Liver (tissue), 9 donors: ENCODE measurements around the gene FBXL15. TPM values are rescaled to one million over a fixed set of nuclear protein-coding genes. Genes with fewer than 3 reads are reported as not detected.

Experiments
- DNase-seq: peaks from one replicate; pipeline ENCODE4 v3.0.0-alpha.2; 2017; ENCODE audit warnings: low spot score
- H3K27ac ChIP-seq, 2 donors: one replicate each; pipeline ENCODE4 v1.7.0; 2013; ENCODE audit warnings: inconsistent platforms in 2 of 2, low read length in 2 of 2, control low read depth in 1 of 2, low read depth in 1 of 2, mild to moderate bottlenecking in 1 of 2
- H3K27me3 ChIP-seq, 4 donors: one replicate each; pipeline versions ENCODE4 v1.6.1 to v1.7.0; 2013; ENCODE audit warnings: low read length in 3 of 4, inconsistent platforms in 1 of 4, mild to moderate bottlenecking in 1 of 4, moderate library complexity in 1 of 4; ENCODE audit not compliant: control insufficient read depth in 4 of 4, insufficient read depth in 4 of 4
- H3K36me3 ChIP-seq, 4 donors: one replicate each; pipeline versions ENCODE4 v1.6.1 to v1.7.0; 2013; ENCODE audit warnings: low read length in 3 of 4, mild to moderate bottlenecking in 3 of 4, low read depth in 1 of 4, moderate library complexity in 1 of 4; ENCODE audit not compliant: control insufficient read depth in 4 of 4, insufficient read depth in 3 of 4
- H3K4me1 ChIP-seq, 4 donors: one replicate each; pipeline versions ENCODE4 v1.6.1 to v1.7.0; 2013; ENCODE audit warnings: low read length in 3 of 4, mild to moderate bottlenecking in 3 of 4, moderate library complexity in 1 of 4; ENCODE audit not compliant: control insufficient read depth in 4 of 4, insufficient read depth in 4 of 4
- H3K4me3 ChIP-seq, 3 donors: one replicate each; pipeline versions ENCODE4 v1.6.1 to v1.7.0; 2013; ENCODE audit warnings: low read length in 3 of 3, control low read depth in 1 of 3, low read depth in 1 of 3, mild to moderate bottlenecking in 1 of 3
- H3K9ac ChIP-seq, 2 donors: one replicate each; pipeline ENCODE4 v1.7.0; 2013; ENCODE audit warnings: low read length in 2 of 2, mild to moderate bottlenecking in 2 of 2, moderate library complexity in 2 of 2, control low read depth in 1 of 2, low read depth in 1 of 2
- H3K9me3 ChIP-seq, 4 donors: one replicate each; pipeline versions ENCODE4 v1.6.1 to v1.7.0; 2013; ENCODE audit warnings: low read length in 3 of 4; ENCODE audit not compliant: control insufficient read depth in 4 of 4
- EGR1 ChIP-seq, 2 donors: IDR thresholded peaks; 2 replicates each; pipeline ENCODE4 v1.6.1; 2016 to 2018; ENCODE audit warnings: antibody characterized with exemption in 2 of 2, low read depth in 2 of 2
- FOXA1 ChIP-seq: IDR thresholded peaks from 2 replicates; pipeline ENCODE4 v1.6.1; 2016; ENCODE audit warnings: antibody characterized with exemption
- FOXA2 ChIP-seq: IDR thresholded peaks from 2 replicates; pipeline ENCODE4 v1.6.1; 2016; ENCODE audit warnings: antibody characterized with exemption
- GABPA ChIP-seq, 2 donors: IDR thresholded peaks in 1 of 2; conservative IDR thresholded peaks in 1 of 2; 2 replicates each; pipeline ENCODE4 v1.6.1; 2016; ENCODE audit warnings: antibody characterized with exemption in 2 of 2, mild to moderate bottlenecking in 1 of 2, moderate library complexity in 1 of 2
- HNF4A ChIP-seq, 2 donors: conservative IDR thresholded peaks; 2 replicates each; pipeline ENCODE4 v1.6.1; 2016; ENCODE audit warnings: antibody characterized with exemption in 2 of 2, mild to moderate bottlenecking in 2 of 2
- HNF4G ChIP-seq: IDR thresholded peaks from 2 replicates; pipeline ENCODE4 v1.6.1; 2016; ENCODE audit warnings: antibody characterized with exemption
- JUND ChIP-seq, 2 donors: IDR thresholded peaks; 2 replicates each; pipeline ENCODE4 v1.6.1; 2016; ENCODE audit warnings: antibody characterized with exemption in 2 of 2
- NR2F2 ChIP-seq: IDR thresholded peaks from 2 replicates; pipeline ENCODE4 v1.6.1; 2016; ENCODE audit warnings: antibody characterized with exemption
- RAD21 ChIP-seq, 2 donors: IDR thresholded peaks; 2 replicates each; pipeline ENCODE4 v1.6.1; 2016; ENCODE audit warnings: antibody characterized with exemption in 2 of 2, mild to moderate bottlenecking in 2 of 2
- RXRA ChIP-seq, 2 donors: IDR thresholded peaks; 2 replicates each; pipeline ENCODE4 v1.6.1; 2017 to 2018; ENCODE audit warnings: antibody characterized with exemption in 2 of 2, mild to moderate bottlenecking in 1 of 2
- SP1 ChIP-seq: IDR thresholded peaks from 2 replicates; pipeline ENCODE4 v1.6.1; 2018; ENCODE audit warnings: antibody characterized with exemption, mild to moderate bottlenecking
- YY1 ChIP-seq: IDR thresholded peaks from 2 replicates; pipeline ENCODE4 v1.6.1; 2016; ENCODE audit warnings: antibody characterized with exemption, mild to moderate bottlenecking
- WGBS: extraction: QIAGEN DNeasy Blood & Tissue Kit; methylation state at CpG from one replicate; pipeline ENCODE4 v1.1.7; 2013; 5-methylcytosine and 5-hydroxymethylcytosine counted together
- polyA plus RNA-seq, 2 donors: library from polyadenylated mRNA; stranded (reverse) in 1 of 2; unstranded in 1 of 2; fragments of 200-250 nt in 1 of 2; fragments of >200 nt in 1 of 2; fragmentation: Nextera tagmentation in 1 of 2; extraction: Ambion mirVana in 1 of 2; gene quantifications; one replicate each; pipeline versions ENCODE4 v1.2.1 to v1.2.3, GENCODE V29; 2013 to 2015
- total RNA-seq, 2 donors: library from RNA; depleted of rRNA; stranded (reverse); fragments of >200 nt; gene quantifications; one replicate each; pipeline ENCODE4 v1.2.3, GENCODE V29; 2014
- TF ChIP-seq, protein P1 (sequence below): IDR thresholded peaks from 2 replicates; pipeline ENCODE4 v1.6.1; 2016; ENCODE audit warnings: antibody characterized with exemption
- TF ChIP-seq, protein P2 (sequence below): IDR thresholded peaks from 2 replicates; pipeline ENCODE4 v1.6.1; 2016; ENCODE audit warnings: antibody characterized with exemption, mild to moderate bottlenecking
- TF ChIP-seq, protein P3 (sequence below): IDR thresholded peaks from 2 replicates; pipeline ENCODE4 v1.6.1; 2016; ENCODE audit warnings: antibody characterized with exemption
- TF ChIP-seq, protein P4 (sequence below): IDR thresholded peaks from 2 replicates; pipeline ENCODE4 v1.6.1; 2016; ENCODE audit warnings: antibody characterized with exemption
- TF ChIP-seq, protein P5 (sequence below): fragments of 150-350 bp; IDR thresholded peaks from 2 replicates; pipeline ENCODE4 v1.5.1; 2017; ENCODE audit warnings: improper control_type of control experiment, low read depth, low read length; ENCODE audit not compliant: missing input control
- donor health status: healthy.
- donor health status: healthy.
- donor health status: healthy.
- donor health status: healthy.
- donor health status: healthy.

FBXL15 gene
- total and polyA plus RNA-seq, 4 donors = 4.4 to 14.4 (median 10.0) TPM

DNA sequence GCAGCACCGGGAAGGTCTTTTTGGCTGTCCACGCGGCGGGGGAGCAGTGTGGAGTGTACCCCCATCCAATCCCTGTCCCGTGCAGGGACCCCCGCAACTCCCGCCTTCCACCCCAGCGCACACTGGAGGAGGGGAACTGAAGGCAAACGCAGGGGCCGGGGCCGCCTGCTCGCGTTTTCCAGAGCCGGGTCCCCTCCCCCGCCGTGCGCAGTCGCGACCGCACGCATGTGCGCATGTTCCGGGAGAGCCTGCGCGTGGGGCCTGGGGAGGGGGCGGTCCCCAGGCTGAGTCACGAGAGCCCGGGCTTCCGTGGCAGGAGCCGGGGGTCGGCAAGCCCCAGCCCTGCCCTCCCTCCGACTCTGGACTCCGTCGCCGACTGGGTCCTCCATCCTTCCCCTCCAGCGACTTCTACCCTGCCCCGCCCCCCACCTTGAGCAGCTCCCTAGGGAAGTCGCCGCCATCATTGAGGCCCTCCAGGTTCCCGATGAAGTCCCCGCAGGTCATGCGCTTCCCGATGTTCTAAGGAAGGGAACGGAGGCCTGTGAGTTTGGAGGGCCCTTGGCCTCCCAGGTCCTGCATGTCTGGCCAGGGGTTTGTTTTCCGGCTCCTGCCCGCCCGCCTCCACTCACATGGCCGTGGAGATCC is 10.1 kb upstream of the FBXL15 start:
- Histone ChIP-seq H3K4me1 (peaks cover 2 to 8% (median 5%) of the 10 kb centered on the region in 4 donors), H3K27ac (no peak overlapping the region), H3K27me3 (peaks cover 0 to 25% (median 6%) of the 10 kb centered on the region in 4 donors), H3K36me3 (no peaks in the 10 kb centered on the region), H3K4me3 (no peak overlapping the region), H3K9me3 (no peaks in the 10 kb centered on the region), H3K9ac (no peak overlapping the region)
- no peak for DNase-seq
- TF ChIP-seq NR2F2 (no peak), HNF4G (no peak), YY1 (no peak), RXRA (IDR thresholded peaks at IDR 0.05) (no peak)
- WGBS = 7% methylated on average over 48 of the region's 48 CpGs

DNA sequence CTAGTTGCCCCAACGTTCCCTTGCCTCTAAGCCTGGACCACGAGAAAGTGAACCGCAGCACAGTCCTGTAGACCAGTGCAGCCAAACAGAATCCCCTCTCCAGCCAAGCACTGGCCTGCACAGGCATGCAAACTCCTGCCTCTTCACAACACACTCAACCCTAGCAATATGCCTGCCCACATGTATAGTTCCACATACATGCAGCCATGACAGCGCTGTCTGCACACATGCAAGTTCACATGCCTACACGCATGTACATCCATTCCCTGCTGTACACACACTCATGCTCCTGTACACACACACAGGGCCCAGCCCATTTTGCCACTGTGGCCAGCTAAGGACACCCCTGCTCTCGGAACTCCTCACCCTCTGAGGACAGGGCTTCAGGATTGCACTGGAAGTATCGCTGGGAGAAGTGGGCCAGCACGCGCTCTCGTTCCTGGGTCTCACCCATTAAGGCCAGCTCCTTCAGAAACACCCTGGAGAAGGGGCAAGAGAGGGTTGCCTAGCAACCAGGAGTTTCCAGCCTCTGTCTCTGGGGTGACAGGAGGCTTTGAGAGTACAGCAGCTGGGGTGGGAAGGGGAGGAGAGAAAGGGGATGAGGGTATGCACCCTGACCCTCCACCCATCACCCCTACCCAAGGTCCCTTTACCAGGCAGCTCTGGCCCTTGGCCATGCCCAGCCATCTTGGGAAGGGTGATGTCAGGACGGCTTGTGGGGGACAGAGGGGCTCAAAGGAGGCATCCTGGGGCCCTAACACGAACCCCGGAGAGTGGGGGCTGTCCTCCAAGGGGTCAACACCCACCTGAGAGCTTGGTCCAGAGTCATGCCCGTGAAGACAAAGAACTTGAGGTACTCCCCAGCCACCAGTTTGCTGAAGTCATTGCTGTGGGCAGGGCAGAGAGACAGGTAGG is 9.0 kb upstream of the FBXL15 start:
- no peak overlapping the region for H3K4me3 ChIP-seq
- TF ChIP-seq, protein P1, sequence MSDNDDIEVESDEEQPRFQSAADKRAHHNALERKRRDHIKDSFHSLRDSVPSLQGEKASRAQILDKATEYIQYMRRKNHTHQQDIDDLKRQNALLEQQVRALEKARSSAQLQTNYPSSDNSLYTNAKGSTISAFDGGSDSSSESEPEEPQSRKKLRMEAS = no peak
- TF ChIP-seq, protein P2, sequence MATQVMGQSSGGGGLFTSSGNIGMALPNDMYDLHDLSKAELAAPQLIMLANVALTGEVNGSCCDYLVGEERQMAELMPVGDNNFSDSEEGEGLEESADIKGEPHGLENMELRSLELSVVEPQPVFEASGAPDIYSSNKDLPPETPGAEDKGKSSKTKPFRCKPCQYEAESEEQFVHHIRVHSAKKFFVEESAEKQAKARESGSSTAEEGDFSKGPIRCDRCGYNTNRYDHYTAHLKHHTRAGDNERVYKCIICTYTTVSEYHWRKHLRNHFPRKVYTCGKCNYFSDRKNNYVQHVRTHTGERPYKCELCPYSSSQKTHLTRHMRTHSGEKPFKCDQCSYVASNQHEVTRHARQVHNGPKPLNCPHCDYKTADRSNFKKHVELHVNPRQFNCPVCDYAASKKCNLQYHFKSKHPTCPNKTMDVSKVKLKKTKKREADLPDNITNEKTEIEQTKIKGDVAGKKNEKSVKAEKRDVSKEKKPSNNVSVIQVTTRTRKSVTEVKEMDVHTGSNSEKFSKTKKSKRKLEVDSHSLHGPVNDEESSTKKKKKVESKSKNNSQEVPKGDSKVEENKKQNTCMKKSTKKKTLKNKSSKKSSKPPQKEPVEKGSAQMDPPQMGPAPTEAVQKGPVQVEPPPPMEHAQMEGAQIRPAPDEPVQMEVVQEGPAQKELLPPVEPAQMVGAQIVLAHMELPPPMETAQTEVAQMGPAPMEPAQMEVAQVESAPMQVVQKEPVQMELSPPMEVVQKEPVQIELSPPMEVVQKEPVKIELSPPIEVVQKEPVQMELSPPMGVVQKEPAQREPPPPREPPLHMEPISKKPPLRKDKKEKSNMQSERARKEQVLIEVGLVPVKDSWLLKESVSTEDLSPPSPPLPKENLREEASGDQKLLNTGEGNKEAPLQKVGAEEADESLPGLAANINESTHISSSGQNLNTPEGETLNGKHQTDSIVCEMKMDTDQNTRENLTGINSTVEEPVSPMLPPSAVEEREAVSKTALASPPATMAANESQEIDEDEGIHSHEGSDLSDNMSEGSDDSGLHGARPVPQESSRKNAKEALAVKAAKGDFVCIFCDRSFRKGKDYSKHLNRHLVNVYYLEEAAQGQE = no peak
- TF ChIP-seq FOXA2 = no peak
- no peak for TF ChIP-seq FOXA1
- no peak for TF ChIP-seq SP1
- no peak for TF ChIP-seq RXRA (IDR thresholded peaks at IDR 0.05)
- TF ChIP-seq, protein P3, sequence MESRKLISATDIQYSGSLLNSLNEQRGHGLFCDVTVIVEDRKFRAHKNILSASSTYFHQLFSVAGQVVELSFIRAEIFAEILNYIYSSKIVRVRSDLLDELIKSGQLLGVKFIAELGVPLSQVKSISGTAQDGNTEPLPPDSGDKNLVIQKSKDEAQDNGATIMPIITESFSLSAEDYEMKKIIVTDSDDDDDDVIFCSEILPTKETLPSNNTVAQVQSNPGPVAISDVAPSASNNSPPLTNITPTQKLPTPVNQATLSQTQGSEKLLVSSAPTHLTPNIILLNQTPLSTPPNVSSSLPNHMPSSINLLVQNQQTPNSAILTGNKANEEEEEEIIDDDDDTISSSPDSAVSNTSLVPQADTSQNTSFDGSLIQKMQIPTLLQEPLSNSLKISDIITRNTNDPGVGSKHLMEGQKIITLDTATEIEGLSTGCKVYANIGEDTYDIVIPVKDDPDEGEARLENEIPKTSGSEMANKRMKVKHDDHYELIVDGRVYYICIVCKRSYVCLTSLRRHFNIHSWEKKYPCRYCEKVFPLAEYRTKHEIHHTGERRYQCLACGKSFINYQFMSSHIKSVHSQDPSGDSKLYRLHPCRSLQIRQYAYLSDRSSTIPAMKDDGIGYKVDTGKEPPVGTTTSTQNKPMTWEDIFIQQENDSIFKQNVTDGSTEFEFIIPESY = no peak
- no peak for TF ChIP-seq HNF4G
- no peak for TF ChIP-seq GABPA (IDR thresholded peaks at IDR 0.05 in 1 of 2, conservative IDR thresholded peaks at IDR 0.05 in 1 of 2)
- no peak for TF ChIP-seq RAD21 (IDR thresholded peaks at IDR 0.05)
- no peak for TF ChIP-seq EGR1 (IDR thresholded peaks at IDR 0.05; ENCODE audit: low read depth in 2 of 2)
- TF ChIP-seq, protein P4, sequence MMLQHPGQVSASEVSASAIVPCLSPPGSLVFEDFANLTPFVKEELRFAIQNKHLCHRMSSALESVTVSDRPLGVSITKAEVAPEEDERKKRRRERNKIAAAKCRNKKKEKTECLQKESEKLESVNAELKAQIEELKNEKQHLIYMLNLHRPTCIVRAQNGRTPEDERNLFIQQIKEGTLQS = no peak
- no peak for TF ChIP-seq YY1
- TF ChIP-seq HNF4A (conservative IDR thresholded peaks at IDR 0.05) = no peak
- TF ChIP-seq, protein P5, sequence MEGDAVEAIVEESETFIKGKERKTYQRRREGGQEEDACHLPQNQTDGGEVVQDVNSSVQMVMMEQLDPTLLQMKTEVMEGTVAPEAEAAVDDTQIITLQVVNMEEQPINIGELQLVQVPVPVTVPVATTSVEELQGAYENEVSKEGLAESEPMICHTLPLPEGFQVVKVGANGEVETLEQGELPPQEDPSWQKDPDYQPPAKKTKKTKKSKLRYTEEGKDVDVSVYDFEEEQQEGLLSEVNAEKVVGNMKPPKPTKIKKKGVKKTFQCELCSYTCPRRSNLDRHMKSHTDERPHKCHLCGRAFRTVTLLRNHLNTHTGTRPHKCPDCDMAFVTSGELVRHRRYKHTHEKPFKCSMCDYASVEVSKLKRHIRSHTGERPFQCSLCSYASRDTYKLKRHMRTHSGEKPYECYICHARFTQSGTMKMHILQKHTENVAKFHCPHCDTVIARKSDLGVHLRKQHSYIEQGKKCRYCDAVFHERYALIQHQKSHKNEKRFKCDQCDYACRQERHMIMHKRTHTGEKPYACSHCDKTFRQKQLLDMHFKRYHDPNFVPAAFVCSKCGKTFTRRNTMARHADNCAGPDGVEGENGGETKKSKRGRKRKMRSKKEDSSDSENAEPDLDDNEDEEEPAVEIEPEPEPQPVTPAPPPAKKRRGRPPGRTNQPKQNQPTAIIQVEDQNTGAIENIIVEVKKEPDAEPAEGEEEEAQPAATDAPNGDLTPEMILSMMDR = no peak
- no peak for TF ChIP-seq JUND (IDR thresholded peaks at IDR 0.05)
- H3K27me3 ChIP-seq = peaks cover 0 to 25% (median 6%) of the 10 kb centered on the region in 4 donors
- no peak for DNase-seq
- H3K9me3 ChIP-seq = no peaks in the 10 kb centered on the region
- H3K36me3 ChIP-seq = no peaks in the 10 kb centered on the region
- H3K9ac ChIP-seq = no peak overlapping the region
- 85% methylated on average over 14 of the region's 14 CpGs for WGBS
- H3K4me1 ChIP-seq = peaks cover 2 to 8% (median 5%) of the 10 kb centered on the region in 4 donors
- no peak overlapping the region for H3K27ac ChIP-seq
